ENCODE measurements around the gene APOA5.

GRCh38 chr11:116796548-116796947, 4.9 kb upstream of the APOA5 start:
- no peak for TF ChIP-seq POLR2A (IDR thresholded peaks at IDR 0.05)
- TF ChIP-seq, protein P1, sequence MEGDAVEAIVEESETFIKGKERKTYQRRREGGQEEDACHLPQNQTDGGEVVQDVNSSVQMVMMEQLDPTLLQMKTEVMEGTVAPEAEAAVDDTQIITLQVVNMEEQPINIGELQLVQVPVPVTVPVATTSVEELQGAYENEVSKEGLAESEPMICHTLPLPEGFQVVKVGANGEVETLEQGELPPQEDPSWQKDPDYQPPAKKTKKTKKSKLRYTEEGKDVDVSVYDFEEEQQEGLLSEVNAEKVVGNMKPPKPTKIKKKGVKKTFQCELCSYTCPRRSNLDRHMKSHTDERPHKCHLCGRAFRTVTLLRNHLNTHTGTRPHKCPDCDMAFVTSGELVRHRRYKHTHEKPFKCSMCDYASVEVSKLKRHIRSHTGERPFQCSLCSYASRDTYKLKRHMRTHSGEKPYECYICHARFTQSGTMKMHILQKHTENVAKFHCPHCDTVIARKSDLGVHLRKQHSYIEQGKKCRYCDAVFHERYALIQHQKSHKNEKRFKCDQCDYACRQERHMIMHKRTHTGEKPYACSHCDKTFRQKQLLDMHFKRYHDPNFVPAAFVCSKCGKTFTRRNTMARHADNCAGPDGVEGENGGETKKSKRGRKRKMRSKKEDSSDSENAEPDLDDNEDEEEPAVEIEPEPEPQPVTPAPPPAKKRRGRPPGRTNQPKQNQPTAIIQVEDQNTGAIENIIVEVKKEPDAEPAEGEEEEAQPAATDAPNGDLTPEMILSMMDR (IDR thresholded peaks at IDR 0.05), result no peak
- TF ChIP-seq POLR2AphosphoS5 (IDR thresholded peaks at IDR 0.05), result no peak
